GM23338 (cell line): ENCODE measurements around the gene MAST4. TPM values are rescaled to one million over a fixed set of nuclear protein-coding genes. Genes with fewer than 3 reads are reported as not detected.

Source experiments
- ATAC-seq: fragments of 200-7000 bp; cut with Tn5 transposase; 3 replicates; pipeline ENCODE4 v1.9.1; 2020
- DNase-seq: peaks from one replicate; pipeline ENCODE4 v3.0.0-alpha.2; 2015; ENCODE audit warnings: low spot score
- H2AFZ ChIP-seq: fragments of 200-600 bp; sonication (generic); 2 replicates; pipeline ENCODE4 v1.8.0; 2016; ENCODE audit warnings: antibody characterized with exemption, mild to moderate bottlenecking, moderate library complexity
- H3F3A ChIP-seq: fragments of 200-600 bp; sonication (generic); replicated peaks from 2 replicates; pipeline ENCODE4 v1.8.0; 2017; ENCODE audit warnings: antibody characterized with exemption, mixed run types, low read depth
- H3K27ac ChIP-seq: fragments of 200-600 bp; sonication (generic); 2 replicates; pipeline ENCODE4 v1.6.1; 2016; ENCODE audit warnings: low read depth
- H3K27me3 ChIP-seq: fragments of 200-600 bp; sonication (generic); 2 replicates; pipeline ENCODE4 v1.8.0; 2016; ENCODE audit warnings: mild to moderate bottlenecking, mixed run types, moderate library complexity; ENCODE audit not compliant: insufficient read depth
- H3K36me3 ChIP-seq: fragments of 200-600 bp; sonication (generic); 2 replicates; pipeline ENCODE4 v1.8.0; 2016; ENCODE audit warnings: mild to moderate bottlenecking; ENCODE audit not compliant: insufficient read depth
- H3K4me1 ChIP-seq: fragments of 200-600 bp; sonication (generic); 2 replicates; pipeline ENCODE4 v1.8.0; 2016; ENCODE audit warnings: mild to moderate bottlenecking, moderate library complexity; ENCODE audit not compliant: insufficient read depth
- H3K4me2 ChIP-seq: fragments of 200-600 bp; sonication (generic); 2 replicates; pipeline ENCODE4 v1.7.1; 2017; ENCODE audit warnings: mixed run types
- H3K4me3 ChIP-seq: fragments of 200-600 bp; sonication (generic); 2 replicates; pipeline ENCODE4 v1.6.1; 2016; ENCODE audit warnings: mixed run types
- H3K79me2 ChIP-seq: fragments of 200-600 bp; sonication (generic); replicated peaks from 2 replicates; pipeline ENCODE4 v1.8.0; 2017; ENCODE audit warnings: mild to moderate bottlenecking; ENCODE audit not compliant: insufficient read depth
- H3K9me2 ChIP-seq: fragments of 200-600 bp; sonication (generic); 2 replicates; pipeline ENCODE4 v1.8.0; 2017; ENCODE audit not compliant: insufficient read depth
- H4K20me1 ChIP-seq: fragments of 200-600 bp; sonication (generic); replicated peaks from 2 replicates; pipeline ENCODE4 v1.8.0; 2017; ENCODE audit warnings: mild to moderate bottlenecking; ENCODE audit not compliant: insufficient read depth
- H3K27ac Mint-ChIP-seq: 2 replicates; pipeline ENCODE4 v1.8.0; 2020; ENCODE audit warnings: inconsistent platforms, mild to moderate bottlenecking, moderate library complexity, mixed read lengths
- H3K27me3 Mint-ChIP-seq: 3 replicates; pipeline ENCODE4 v1.8.0; 2022; ENCODE audit warnings: low read depth, mild to moderate bottlenecking, moderate library complexity, mixed read lengths, inconsistent platforms; ENCODE audit not compliant: insufficient read depth, poor library complexity
- H3K36me3 Mint-ChIP-seq: 3 replicates; pipeline ENCODE4 v1.8.0; 2021; ENCODE audit warnings: low read depth, mild to moderate bottlenecking, inconsistent platforms, moderate library complexity, mixed read lengths
- H3K4me1 Mint-ChIP-seq: 3 replicates; pipeline ENCODE4 v1.8.0; 2020; ENCODE audit warnings: mild to moderate bottlenecking, inconsistent platforms, mixed read lengths
- H3K4me3 Mint-ChIP-seq: 3 replicates; pipeline ENCODE4 v1.8.0; 2021; ENCODE audit warnings: moderate library complexity, mild to moderate bottlenecking, inconsistent platforms, mixed read lengths
- H3K9me3 Mint-ChIP-seq: 3 replicates; pipeline ENCODE4 v1.8.0; 2020; ENCODE audit warnings: moderate library complexity, mild to moderate bottlenecking, inconsistent platforms, mixed read lengths
- CREB1 ChIP-seq: fragments of 250-450 bp; sonication (Bioruptor Pico); IDR thresholded peaks from 2 replicates; pipeline ENCODE4 v1.5.0; 2020; ENCODE audit warnings: low read depth, mild to moderate bottlenecking, moderate library complexity
- CTCF ChIP-seq, 2 experiments: fragments of 200-600 bp in 1 of 2; sonication (generic) in 1 of 2; conservative IDR thresholded peaks; 2 replicates each; pipeline versions ENCODE4 v1.5.1 to v1.6.1; 2016 to 2017; ENCODE audit warnings: antibody characterized with exemption in 2 of 2, low read depth in 2 of 2, mild to moderate bottlenecking in 2 of 2, moderate library complexity in 1 of 2
- ETS1 ChIP-seq: IDR thresholded peaks from 2 replicates; pipeline ENCODE4 v1.6.1; 2016; ENCODE audit warnings: antibody characterized with exemption
- EZH2 ChIP-seq: fragments of 200-600 bp; sonication (generic); IDR thresholded peaks from one replicate; pipeline ENCODE4 v1.8.0; 2017; ENCODE audit warnings: antibody characterized with exemption, mild to moderate bottlenecking, low read depth; ENCODE audit not compliant: unreplicated experiment
- EZH2phosphoT487 ChIP-seq: fragments of 200-600 bp; sonication (generic); IDR thresholded peaks from one replicate; pipeline ENCODE4 v1.8.1; 2018; ENCODE audit warnings: antibody characterized with exemption; ENCODE audit not compliant: unreplicated experiment
- JUNB ChIP-seq: IDR thresholded peaks from one replicate; pipeline ENCODE4 v1.6.1; 2016; ENCODE audit warnings: antibody characterized with exemption; ENCODE audit not compliant: unreplicated experiment
- NANOG ChIP-seq: IDR thresholded peaks from 2 replicates; pipeline ENCODE4 v1.6.1; 2016; ENCODE audit warnings: antibody characterized with exemption, borderline replicate concordance
- POLR2AphosphoS5 ChIP-seq: IDR thresholded peaks from 2 replicates; pipeline ENCODE4 v1.6.1; 2016; ENCODE audit warnings: antibody characterized with exemption, low read depth
- REST ChIP-seq: IDR thresholded peaks from one replicate; pipeline ENCODE4 v1.6.1; 2018; ENCODE audit warnings: antibody characterized with exemption; ENCODE audit not compliant: unreplicated experiment
- STAT1 ChIP-seq: IDR thresholded peaks from one replicate; pipeline ENCODE4 v1.6.1; 2016; ENCODE audit warnings: antibody characterized with exemption; ENCODE audit not compliant: unreplicated experiment
- ZNF114 ChIP-seq: fragments of 250-450 bp; sonication (Bioruptor Pico); IDR thresholded peaks from 2 replicates; pipeline ENCODE4 v1.5.0; 2020; ENCODE audit warnings: mild to moderate bottlenecking, moderate library complexity
- ZNF331 ChIP-seq: fragments of 250-450 bp; sonication (Bioruptor Pico); IDR thresholded peaks from 2 replicates; pipeline ENCODE4 v1.5.0; 2020; ENCODE audit warnings: low read depth, mild to moderate bottlenecking, moderate library complexity
- ZNF462 ChIP-seq: fragments of 250-450 bp; sonication (Bioruptor Pico); IDR thresholded peaks from 2 replicates; pipeline ENCODE4 v1.5.0; 2020; ENCODE audit warnings: mild to moderate bottlenecking, moderate library complexity
- polyA plus RNA-seq: library from polyadenylated mRNA; unstranded; fragments of >200 nt; fragmentation: Nextera tagmentation; extraction: Ambion mirVana; gene quantifications from 2 replicates; pipeline ENCODE4 v1.2.1, GENCODE V29; 2016
- total RNA-seq: library from RNA; depleted of rRNA; stranded (reverse); fragments of >200 nt; shearing (Covaris generic); gene quantifications from 2 replicates; pipeline ENCODE4 v1.2.3, GENCODE V29; 2014

Gene MAST4
- total and polyA plus RNA-seq, 2 experiments from 2014 or later, result 3.6 to 8.5 TPM

GRCh38 chr5:66927140-66927539 is 330.9 kb downstream of the MAST4 start:
- H3K27me3 Mint-ChIP-seq, result peaks cover 3% of the 10 kb centered on the region
- H3K79me2 ChIP-seq, result no peaks in the 10 kb centered on the region
- H3K4me2 ChIP-seq, result no peak overlapping the region
- no peak overlapping the region for H3K27ac Mint-ChIP-seq
- TF ChIP-seq EZH2phosphoT487, result no peak
- no peak for TF ChIP-seq JUNB
- no peak for TF ChIP-seq ZNF462
- TF ChIP-seq CREB1, result no peak
- TF ChIP-seq EZH2, result no peak
- no peak for TF ChIP-seq STAT1
- TF ChIP-seq REST, result no peak
- no peak for TF ChIP-seq ZNF331 (CRISPR knock-in tag)
- no peak for TF ChIP-seq POLR2AphosphoS5
- TF ChIP-seq ZNF114, result no peak
- TF ChIP-seq NANOG, result no peak
- TF ChIP-seq CTCF (conservative IDR thresholded peaks at IDR 0.05; ENCODE audit: low read depth in 2 of 2), result no peak
- TF ChIP-seq ETS1, result no peak
- no peak overlapping the region for H3K4me3 ChIP-seq
- no peak overlapping the region for H2AFZ ChIP-seq
- no peaks in the 10 kb centered on the region; the same call in 2 of the 3 replicates for H3K4me1 Mint-ChIP-seq
- 0 out of 2 replicates have a peak, but pooled peaks cover 6% of the 10 kb centered on the region for H3K9me2 ChIP-seq
- H4K20me1 ChIP-seq, result no peaks in the 10 kb centered on the region
- DNase-seq (no peak), ATAC-seq (no peak)
- no peaks in the 10 kb centered on the region; the same call in 2 of the 3 replicates for H3K9me3 Mint-ChIP-seq
- H3K36me3 ChIP-seq, result no peaks in the 10 kb centered on the region
- no peak overlapping the region for H3K4me3 Mint-ChIP-seq
- H3K4me1 ChIP-seq, result peaks cover 6% of the 10 kb centered on the region; the same call in 1 of the 2 replicates
- H3K27me3 ChIP-seq, result no peaks in the 10 kb centered on the region
- H3K36me3 Mint-ChIP-seq, result no peaks in the 10 kb centered on the region
- H3F3A ChIP-seq, result no peaks in the 10 kb centered on the region
- H3K27ac ChIP-seq, result no peak overlapping the region
